ENCODE data around the gene TSPAN9.

TSPAN9 gene

DNA sequence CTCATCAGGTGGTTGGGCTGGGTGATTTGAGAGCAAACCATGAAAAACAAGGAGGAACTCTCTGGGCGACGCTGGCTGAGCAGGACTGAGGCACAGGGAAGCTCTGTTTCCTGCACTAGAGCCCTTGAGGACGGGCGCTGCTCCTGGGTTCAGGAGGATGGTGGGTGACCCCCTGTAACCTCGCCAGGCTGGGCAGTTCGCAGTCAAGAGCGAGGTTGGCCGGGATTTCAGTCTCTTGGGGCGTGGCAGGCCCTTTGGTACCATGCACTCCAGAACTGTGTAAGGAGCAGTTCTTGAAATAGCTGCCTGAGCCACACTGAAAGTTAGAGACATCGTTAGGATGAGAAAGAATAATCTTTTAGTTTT is 202.2 kb downstream of the TSPAN9 start:
- TF ChIP-seq POLR2AphosphoS5 (IDR thresholded peaks at IDR 0.05; ENCODE audit: low read depth, low read length) = no peak
- TF ChIP-seq TAF1 (IDR thresholded peaks at IDR 0.05; ENCODE audit: borderline replicate concordance, insufficient read depth, low read length) = no peak
- no peak for TF ChIP-seq SIN3A (IDR thresholded peaks at IDR 0.05; ENCODE audit: borderline replicate concordance, insufficient read depth, low read length)
- no peak for TF ChIP-seq FOXP2 (optimal IDR thresholded peaks at IDR 0.05; ENCODE audit: borderline replicate concordance, extremely low read depth, extremely low read length, insufficient read depth)
- TF ChIP-seq, protein P1, sequence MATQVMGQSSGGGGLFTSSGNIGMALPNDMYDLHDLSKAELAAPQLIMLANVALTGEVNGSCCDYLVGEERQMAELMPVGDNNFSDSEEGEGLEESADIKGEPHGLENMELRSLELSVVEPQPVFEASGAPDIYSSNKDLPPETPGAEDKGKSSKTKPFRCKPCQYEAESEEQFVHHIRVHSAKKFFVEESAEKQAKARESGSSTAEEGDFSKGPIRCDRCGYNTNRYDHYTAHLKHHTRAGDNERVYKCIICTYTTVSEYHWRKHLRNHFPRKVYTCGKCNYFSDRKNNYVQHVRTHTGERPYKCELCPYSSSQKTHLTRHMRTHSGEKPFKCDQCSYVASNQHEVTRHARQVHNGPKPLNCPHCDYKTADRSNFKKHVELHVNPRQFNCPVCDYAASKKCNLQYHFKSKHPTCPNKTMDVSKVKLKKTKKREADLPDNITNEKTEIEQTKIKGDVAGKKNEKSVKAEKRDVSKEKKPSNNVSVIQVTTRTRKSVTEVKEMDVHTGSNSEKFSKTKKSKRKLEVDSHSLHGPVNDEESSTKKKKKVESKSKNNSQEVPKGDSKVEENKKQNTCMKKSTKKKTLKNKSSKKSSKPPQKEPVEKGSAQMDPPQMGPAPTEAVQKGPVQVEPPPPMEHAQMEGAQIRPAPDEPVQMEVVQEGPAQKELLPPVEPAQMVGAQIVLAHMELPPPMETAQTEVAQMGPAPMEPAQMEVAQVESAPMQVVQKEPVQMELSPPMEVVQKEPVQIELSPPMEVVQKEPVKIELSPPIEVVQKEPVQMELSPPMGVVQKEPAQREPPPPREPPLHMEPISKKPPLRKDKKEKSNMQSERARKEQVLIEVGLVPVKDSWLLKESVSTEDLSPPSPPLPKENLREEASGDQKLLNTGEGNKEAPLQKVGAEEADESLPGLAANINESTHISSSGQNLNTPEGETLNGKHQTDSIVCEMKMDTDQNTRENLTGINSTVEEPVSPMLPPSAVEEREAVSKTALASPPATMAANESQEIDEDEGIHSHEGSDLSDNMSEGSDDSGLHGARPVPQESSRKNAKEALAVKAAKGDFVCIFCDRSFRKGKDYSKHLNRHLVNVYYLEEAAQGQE (IDR thresholded peaks at IDR 0.05; ENCODE audit: insufficient read depth in 1 of 2, low read depth in 2 of 2, low read length in 2 of 2) = no peak

DNA sequence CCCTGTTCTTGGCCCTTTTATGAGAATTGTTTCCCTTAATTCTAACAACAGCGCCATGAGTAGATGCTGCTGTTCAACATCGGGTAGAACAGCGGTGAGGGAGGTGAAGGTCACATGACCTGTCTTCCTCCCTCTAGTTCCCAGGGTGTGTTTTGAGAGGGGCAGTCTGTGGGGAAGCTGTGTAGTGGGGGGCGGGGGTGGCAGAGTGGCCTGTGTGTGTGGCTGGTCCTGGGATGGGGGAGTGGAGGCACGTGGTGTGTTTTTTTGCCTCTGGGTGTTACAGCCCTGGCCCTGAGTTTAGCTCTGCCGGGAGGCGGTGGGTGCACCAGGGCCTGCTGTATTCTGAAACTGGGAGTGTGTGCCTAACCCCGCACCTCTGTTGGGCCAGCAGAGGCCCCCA is 202.7 kb downstream of the TSPAN9 start:
- TF ChIP-seq, protein P1 (IDR thresholded peaks at IDR 0.05; ENCODE audit: insufficient read depth in 1 of 2, low read depth in 2 of 2, low read length in 2 of 2) = no peak
- TF ChIP-seq FOXP2 (optimal IDR thresholded peaks at IDR 0.05; ENCODE audit: borderline replicate concordance, extremely low read depth, extremely low read length, insufficient read depth) (no peak), SIN3A (IDR thresholded peaks at IDR 0.05; ENCODE audit: borderline replicate concordance, insufficient read depth, low read length) (no peak)

DNA sequence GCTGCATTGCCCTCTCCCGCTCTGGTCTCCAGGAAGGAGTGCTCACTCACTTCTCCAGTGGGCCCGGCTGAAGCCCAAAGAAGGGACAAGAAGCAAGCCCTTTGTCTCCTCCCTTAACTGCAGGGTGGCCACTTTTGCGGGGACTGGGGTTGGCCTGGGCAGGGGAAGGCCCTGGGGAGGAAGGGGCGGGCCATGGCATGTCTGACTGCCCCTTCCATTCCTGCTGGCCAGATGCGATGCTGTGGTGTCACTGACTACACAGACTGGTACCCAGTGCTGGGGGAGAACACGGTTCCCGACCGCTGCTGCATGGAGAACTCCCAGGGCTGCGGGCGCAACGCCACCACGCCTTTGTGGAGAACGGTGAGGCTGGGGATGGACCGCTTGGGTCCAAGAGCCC is 203.8 kb downstream of the TSPAN9 start:
- TF ChIP-seq, protein P1 (IDR thresholded peaks at IDR 0.05; ENCODE audit: insufficient read depth in 1 of 2, low read depth in 2 of 2, low read length in 2 of 2) = no peak
- TF ChIP-seq SIN3A (IDR thresholded peaks at IDR 0.05; ENCODE audit: borderline replicate concordance, insufficient read depth, low read length) (no peak), FOXP2 (optimal IDR thresholded peaks at IDR 0.05; ENCODE audit: borderline replicate concordance, extremely low read depth, extremely low read length, insufficient read depth) (no peak), POLR2AphosphoS5 (IDR thresholded peaks at IDR 0.05; ENCODE audit: low read depth, low read length) (no peak), TAF1 (IDR thresholded peaks at IDR 0.05; ENCODE audit: borderline replicate concordance, insufficient read depth, low read length) (no peak)

DNA sequence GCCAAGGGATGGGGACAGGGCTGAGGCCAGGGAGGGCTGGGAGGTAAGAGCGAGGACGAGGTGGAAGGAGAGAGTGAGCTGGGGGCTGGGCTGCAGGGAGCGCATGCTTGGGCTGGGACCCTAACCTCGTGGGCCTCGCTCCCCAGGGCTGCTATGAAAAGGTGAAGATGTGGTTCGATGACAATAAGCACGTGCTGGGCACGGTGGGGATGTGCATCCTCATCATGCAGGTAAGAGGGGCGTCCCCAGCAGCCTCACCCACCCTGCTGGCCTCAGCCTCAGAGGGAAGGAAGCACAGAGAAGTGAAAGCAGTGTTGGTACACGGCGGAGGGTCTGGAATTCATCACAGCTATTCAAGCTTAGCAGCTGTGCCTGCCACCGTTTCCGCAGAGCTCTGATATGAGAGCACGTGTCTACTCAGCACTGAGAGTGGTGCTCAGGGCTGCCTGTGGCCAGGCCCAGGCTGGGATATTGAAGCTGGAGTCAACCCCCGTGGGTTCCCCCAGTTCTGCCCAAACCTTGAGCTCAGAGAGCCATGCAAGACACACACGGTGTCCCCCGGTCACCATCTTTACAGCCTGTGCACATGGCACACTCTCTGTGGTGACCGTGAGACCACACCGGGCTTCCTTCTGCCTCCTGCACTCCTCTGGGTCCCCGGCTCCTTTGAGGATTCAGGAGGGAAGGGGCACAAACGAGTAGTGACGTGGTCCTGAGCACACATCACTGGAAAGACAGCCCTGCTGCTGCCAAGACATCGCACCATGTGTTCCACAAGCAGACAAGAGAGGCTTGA is 204.6 kb downstream of the TSPAN9 start:
- no peak for TF ChIP-seq TAF1 (IDR thresholded peaks at IDR 0.05; ENCODE audit: borderline replicate concordance, insufficient read depth, low read length)
- TF ChIP-seq POLR2AphosphoS5 (IDR thresholded peaks at IDR 0.05; ENCODE audit: low read depth, low read length) = no peak
- TF ChIP-seq, protein P1 (IDR thresholded peaks at IDR 0.05; ENCODE audit: insufficient read depth in 1 of 2, low read depth in 2 of 2, low read length in 2 of 2) = no peak
- TF ChIP-seq FOXP2 (optimal IDR thresholded peaks at IDR 0.05; ENCODE audit: borderline replicate concordance, extremely low read depth, extremely low read length, insufficient read depth) = no peak
- TF ChIP-seq SIN3A (IDR thresholded peaks at IDR 0.05; ENCODE audit: borderline replicate concordance, insufficient read depth, low read length) = no peak

DNA sequence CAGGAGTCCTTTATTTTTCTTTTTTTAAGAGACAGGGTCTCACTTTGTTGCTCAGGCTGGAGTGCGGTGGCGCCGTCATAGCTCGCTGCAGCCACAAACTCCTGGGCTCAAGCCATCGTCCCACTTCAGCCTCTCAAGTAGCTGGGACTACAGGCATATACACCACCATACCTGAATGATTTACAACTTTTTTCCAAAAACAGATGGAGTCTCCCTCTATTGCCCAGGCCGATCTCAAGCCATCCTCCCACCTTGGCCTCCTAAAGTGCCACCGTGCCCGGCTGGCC is 205.1 kb downstream of the TSPAN9 start:
- TF ChIP-seq FOXP2 (optimal IDR thresholded peaks at IDR 0.05; ENCODE audit: borderline replicate concordance, extremely low read depth, extremely low read length, insufficient read depth) (no peak), TAF1 (IDR thresholded peaks at IDR 0.05; ENCODE audit: borderline replicate concordance, insufficient read depth, low read length) (no peak), POLR2AphosphoS5 (IDR thresholded peaks at IDR 0.05; ENCODE audit: low read depth, low read length) (no peak), SIN3A (IDR thresholded peaks at IDR 0.05; ENCODE audit: borderline replicate concordance, insufficient read depth, low read length) (no peak)
- TF ChIP-seq, protein P1 (IDR thresholded peaks at IDR 0.05; ENCODE audit: insufficient read depth in 1 of 2, low read depth in 2 of 2, low read length in 2 of 2) = no peak
